Measurements from ENCODE around the gene CXXC1. TPM values are rescaled to one million over a fixed set of nuclear protein-coding genes. Genes with fewer than 3 reads are reported as not detected.
"Not testable (repeated sequence)": the region's sequence is repeated elsewhere in the genome, so short reads cannot be mapped to it uniquely, and the experiment has no call there.

Gene CXXC1
- total RNA-seq, 1 donor from 2014 or later: 118 TPM

DNA sequence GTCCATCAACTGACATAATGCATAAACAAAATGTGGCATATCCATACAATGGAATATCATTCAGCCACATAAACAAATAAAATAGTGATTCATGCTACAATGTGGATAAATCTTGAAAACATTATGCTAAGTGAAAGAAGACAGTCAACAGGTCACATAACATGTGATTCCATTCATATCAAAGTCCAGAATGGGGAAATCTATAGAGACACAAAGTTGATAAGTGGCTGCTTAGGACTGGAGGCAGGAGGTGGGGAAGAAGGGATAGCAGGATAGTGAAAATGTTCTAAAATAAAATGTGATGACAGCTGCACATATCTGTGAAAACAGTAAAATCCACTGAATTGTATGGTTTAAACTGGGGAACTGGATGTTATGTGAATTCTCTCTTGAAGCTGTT is 39.9 kb downstream of the CXXC1 start:
- no peaks in the 10 kb centered on the region for H3K4me1 Mint-ChIP-seq (ENCODE audit: low read depth)
- no peak for DNase-seq (ENCODE audit: low spot score, unreplicated experiment)

GRCh38 chr18:50241768-50242167 is 45.7 kb downstream of the CXXC1 start:
- DNase-seq (ENCODE audit: low spot score, unreplicated experiment); H3K4me1 Mint-ChIP-seq (ENCODE audit: low read depth); H3K27ac Mint-ChIP-seq; H3K27me3 Mint-ChIP-seq; H3K4me3 Mint-ChIP-seq (ENCODE audit: low read depth): not testable (repeated sequence)
- H3K36me3 Mint-ChIP-seq (ENCODE audit: insufficient read depth): peaks cover 19% of the 10 kb centered on the region
- H3K9me3 Mint-ChIP-seq (ENCODE audit: low read depth): peaks cover 27% of the 10 kb centered on the region

More for the DNA sequence above, 39.9 kb downstream of the CXXC1 start:
- peaks cover 10% of the 10 kb centered on the region for H3K9me3 Mint-ChIP-seq (ENCODE audit: low read depth)
- no peaks in the 10 kb centered on the region for H3K27me3 Mint-ChIP-seq
- peaks cover 9% of the 10 kb centered on the region for H3K36me3 Mint-ChIP-seq (ENCODE audit: insufficient read depth)
- no peak overlapping the region for H3K4me3 Mint-ChIP-seq (ENCODE audit: low read depth)
- no peak overlapping the region for H3K27ac Mint-ChIP-seq
- TF ChIP-seq, protein P1, sequence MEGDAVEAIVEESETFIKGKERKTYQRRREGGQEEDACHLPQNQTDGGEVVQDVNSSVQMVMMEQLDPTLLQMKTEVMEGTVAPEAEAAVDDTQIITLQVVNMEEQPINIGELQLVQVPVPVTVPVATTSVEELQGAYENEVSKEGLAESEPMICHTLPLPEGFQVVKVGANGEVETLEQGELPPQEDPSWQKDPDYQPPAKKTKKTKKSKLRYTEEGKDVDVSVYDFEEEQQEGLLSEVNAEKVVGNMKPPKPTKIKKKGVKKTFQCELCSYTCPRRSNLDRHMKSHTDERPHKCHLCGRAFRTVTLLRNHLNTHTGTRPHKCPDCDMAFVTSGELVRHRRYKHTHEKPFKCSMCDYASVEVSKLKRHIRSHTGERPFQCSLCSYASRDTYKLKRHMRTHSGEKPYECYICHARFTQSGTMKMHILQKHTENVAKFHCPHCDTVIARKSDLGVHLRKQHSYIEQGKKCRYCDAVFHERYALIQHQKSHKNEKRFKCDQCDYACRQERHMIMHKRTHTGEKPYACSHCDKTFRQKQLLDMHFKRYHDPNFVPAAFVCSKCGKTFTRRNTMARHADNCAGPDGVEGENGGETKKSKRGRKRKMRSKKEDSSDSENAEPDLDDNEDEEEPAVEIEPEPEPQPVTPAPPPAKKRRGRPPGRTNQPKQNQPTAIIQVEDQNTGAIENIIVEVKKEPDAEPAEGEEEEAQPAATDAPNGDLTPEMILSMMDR (IDR thresholded peaks at IDR 0.05; ENCODE audit: unreplicated experiment): no peak

GRCh38 chr18:50240080-50240563 is 47.4 kb downstream of the CXXC1 start:
- Mint-ChIP-seq H3K4me3 (ENCODE audit: low read depth) (no peak overlapping the region), H3K4me1 (ENCODE audit: low read depth) (no peaks in the 10 kb centered on the region), H3K27me3 (no peaks in the 10 kb centered on the region), H3K36me3 (ENCODE audit: insufficient read depth) (peaks cover 19% of the 10 kb centered on the region), H3K9me3 (ENCODE audit: low read depth) (peaks cover 27% of the 10 kb centered on the region), H3K27ac (no peak overlapping the region)
- DNase-seq (ENCODE audit: low spot score, unreplicated experiment): no peak
- TF ChIP-seq, protein P1 (IDR thresholded peaks at IDR 0.05; ENCODE audit: unreplicated experiment): no peak

- Mint-ChIP-seq H3K27me3 (no peaks in the 10 kb centered on the region), H3K9me3 (ENCODE audit: low read depth) (no peaks in the 10 kb centered on the region), H3K4me3 (ENCODE audit: low read depth) (no peak overlapping the region), H3K4me1 (ENCODE audit: low read depth) (peaks cover 19% of the 10 kb centered on the region), H3K27ac (no peak overlapping the region), H3K36me3 (ENCODE audit: insufficient read depth) (no peaks in the 10 kb centered on the region)
- no peak for DNase-seq (ENCODE audit: low spot score, unreplicated experiment)
- TF ChIP-seq, protein P1 (IDR thresholded peaks at IDR 0.05; ENCODE audit: unreplicated experiment): no peak
Measured at GRCh38 chr18:50232419-50232818, 55.1 kb downstream of the CXXC1 start.

Other genes starting within 250 kb of the CXXC1 start
- 39.1 and 44.1 TPM in 2 replicates for gene MYO5B, start 92.5 kb downstream of the CXXC1 start, total RNA-seq
- 1.5 and 1.7 TPM in 2 replicates for gene CFAP53, start 21.2 kb downstream of the CXXC1 start, total RNA-seq
- gene MBD1, start 6.2 kb downstream of the CXXC1 start, total RNA-seq: 89.6 and 96.0 TPM in 2 replicates
- 13.5 and 16.0 TPM in 2 replicates for gene SKA1, start 87.4 kb upstream of the CXXC1 start, total RNA-seq